Measurements from ENCODE around the gene ARHGAP23.

ARHGAP23 gene

GRCh38 chr17:38542286-38542685 lies 114.0 kb downstream of the ARHGAP23 start:
- H3K9ac ChIP-seq (ENCODE audit: low read length): no peak overlapping the region
- TF ChIP-seq EZH2 (IDR thresholded peaks at IDR 0.05; ENCODE audit: borderline replicate concordance, low read length) (no peak), CTCF (IDR thresholded peaks at IDR 0.05; ENCODE audit: low read length) (no peak)
- H3K79me2 ChIP-seq (ENCODE audit: insufficient read depth, low read length): no peaks in the 10 kb centered on the region
- no peaks in the 10 kb centered on the region for H3K36me3 ChIP-seq (ENCODE audit: insufficient read depth, low read length)
- H3K9me3 ChIP-seq (ENCODE audit: low read length): no peaks in the 10 kb centered on the region
- H3K9me2 ChIP-seq (ENCODE audit: low read depth, low read length): no peaks in the 10 kb centered on the region
- no peaks in the 10 kb centered on the region for H3F3A ChIP-seq (ENCODE audit: insufficient read depth, low read length)
- no peak overlapping the region for H2AFZ ChIP-seq (ENCODE audit: low read length)
- no peak overlapping the region for H3K27ac ChIP-seq (ENCODE audit: low read depth, low read length, poor library complexity, severe bottlenecking)
- no peak overlapping the region for H3K4me2 ChIP-seq (ENCODE audit: low read length)
- H3K27me3 ChIP-seq (ENCODE audit: insufficient read depth, low read length): 0 out of 2 replicates have a peak, but pooled peaks cover 5% of the 10 kb centered on the region
- no peaks in the 10 kb centered on the region for H4K20me1 ChIP-seq (ENCODE audit: insufficient read depth, low read length)
- no peak overlapping the region for H3K4me3 ChIP-seq (ENCODE audit: low read depth, low read length, poor library complexity, severe bottlenecking)
- H3K4me1 ChIP-seq (ENCODE audit: insufficient read depth, low read length, severe bottlenecking): no peaks in the 10 kb centered on the region

- TF ChIP-seq CTCF (IDR thresholded peaks at IDR 0.05; ENCODE audit: low read length) (no peak), EZH2 (IDR thresholded peaks at IDR 0.05; ENCODE audit: borderline replicate concordance, low read length) (no peak)
- Histone ChIP-seq H3K4me3 (ENCODE audit: low read depth, low read length, poor library complexity, severe bottlenecking) (no peak overlapping the region), H3F3A (ENCODE audit: insufficient read depth, low read length) (no peaks in the 10 kb centered on the region), H4K20me1 (ENCODE audit: insufficient read depth, low read length) (no peaks in the 10 kb centered on the region), H3K9ac (ENCODE audit: low read length) (no peak overlapping the region), H3K27ac (ENCODE audit: low read depth, low read length, poor library complexity, severe bottlenecking) (no peak overlapping the region), H3K9me3 (ENCODE audit: low read length) (no peaks in the 10 kb centered on the region), H2AFZ (ENCODE audit: low read length) (no peak overlapping the region), H3K79me2 (ENCODE audit: insufficient read depth, low read length) (no peaks in the 10 kb centered on the region), H3K4me2 (ENCODE audit: low read length) (no peak overlapping the region), H3K36me3 (ENCODE audit: insufficient read depth, low read length) (no peaks in the 10 kb centered on the region), H3K27me3 (ENCODE audit: insufficient read depth, low read length) (0 out of 2 replicates have a peak, but pooled peaks cover 5% of the 10 kb centered on the region), H3K9me2 (ENCODE audit: low read depth, low read length) (no peaks in the 10 kb centered on the region), H3K4me1 (ENCODE audit: insufficient read depth, low read length, severe bottlenecking) (no peaks in the 10 kb centered on the region)
Observed at GRCh38 chr17:38543403-38544174, 115.3 kb downstream of the ARHGAP23 start.

- no peak overlapping the region for H3K27ac ChIP-seq (ENCODE audit: low read depth, low read length, poor library complexity, severe bottlenecking)
- TF ChIP-seq CTCF (IDR thresholded peaks at IDR 0.05; ENCODE audit: low read length) (no peak), EZH2 (IDR thresholded peaks at IDR 0.05; ENCODE audit: borderline replicate concordance, low read length) (no peak)
- H3K4me3 ChIP-seq (ENCODE audit: low read depth, low read length, poor library complexity, severe bottlenecking): no peak overlapping the region
- H3K4me2 ChIP-seq (ENCODE audit: low read length): no peak overlapping the region
- H4K20me1 ChIP-seq (ENCODE audit: insufficient read depth, low read length): no peaks in the 10 kb centered on the region
- H3K4me1 ChIP-seq (ENCODE audit: insufficient read depth, low read length, severe bottlenecking): no peaks in the 10 kb centered on the region
- no peak overlapping the region for H2AFZ ChIP-seq (ENCODE audit: low read length)
- H3K9ac ChIP-seq (ENCODE audit: low read length): no peak overlapping the region
- H3K36me3 ChIP-seq (ENCODE audit: insufficient read depth, low read length): no peaks in the 10 kb centered on the region
- no peaks in the 10 kb centered on the region for H3F3A ChIP-seq (ENCODE audit: insufficient read depth, low read length)
- H3K9me3 ChIP-seq (ENCODE audit: low read length): no peaks in the 10 kb centered on the region
- no peaks in the 10 kb centered on the region for H3K79me2 ChIP-seq (ENCODE audit: insufficient read depth, low read length)
- 0 out of 2 replicates have a peak, but pooled peaks cover 5% of the 10 kb centered on the region for H3K27me3 ChIP-seq (ENCODE audit: insufficient read depth, low read length)
- H3K9me2 ChIP-seq (ENCODE audit: low read depth, low read length): no peaks in the 10 kb centered on the region
Observed at GRCh38 chr17:38544175-38544838, 116.0 kb downstream of the ARHGAP23 start.

Measured in OCI-LY1 (cell line).